ENCODE measurements around the gene FBXW7. TPM values are rescaled to one million over a fixed set of nuclear protein-coding genes. Genes with fewer than 3 reads are reported as not detected.
A peak's percentile ranks its signal among the peaks of the same experiment; 100 is the strongest.

Gene FBXW7
- total and polyA plus RNA-seq, 2 experiments from 2014 or later, result 16.2 to 43.5 TPM

GRCh38 chr4:152359208-152360044 is 176.5 kb downstream of the FBXW7 start:
- no peak overlapping the region for H3K4me2 ChIP-seq
- no peaks in the 10 kb centered on the region for H3K36me3 ChIP-seq (replicated peaks; ENCODE audit: insufficient read depth, low read depth)
- no peaks in the 10 kb centered on the region for H3K79me2 ChIP-seq
- DNase-seq (ENCODE audit: low spot score), result no peak
- 97% methylated on average over 9 of the region's 9 CpGs for WGBS (ENCODE audit: low lambda C conversion rate, missing lambda C conversion rate)
- H3K27me3 ChIP-seq, result no peaks in the 10 kb centered on the region
- no peak for TF ChIP-seq EZH2phosphoT487 (IDR thresholded peaks at IDR 0.05; ENCODE audit: low read depth, severe bottlenecking, unreplicated experiment)
- TF ChIP-seq CTCF (IDR thresholded peaks at IDR 0.05; ENCODE audit: poor library complexity), result no peak
- TF ChIP-seq EZH2 (IDR thresholded peaks at IDR 0.05; ENCODE audit: borderline replicate concordance), result no peak
- no peaks in the 10 kb centered on the region for H4K20me1 ChIP-seq (ENCODE audit: insufficient read depth, poor library complexity, severe bottlenecking)
- H2AFZ ChIP-seq, result no peak overlapping the region
- no peaks in the 10 kb centered on the region for H3K4me1 ChIP-seq (ENCODE audit: insufficient read depth)
- no peaks in the 10 kb centered on the region for H3K9me3 ChIP-seq (ENCODE audit: low read depth)
- no peak overlapping the region for H3K27ac ChIP-seq
- H3K9me2 ChIP-seq (replicated peaks; ENCODE audit: insufficient read depth), result no peaks in the 10 kb centered on the region
- H3K4me3 ChIP-seq, result no peak overlapping the region

GRCh38 chr4:152357206-152357605 is 178.7 kb downstream of the FBXW7 start:
- Histone ChIP-seq H3K79me2 (no peaks in the 10 kb centered on the region), H3K27me3 (no peaks in the 10 kb centered on the region), H3K9me3 (ENCODE audit: low read depth) (no peaks in the 10 kb centered on the region), H4K20me1 (ENCODE audit: insufficient read depth, poor library complexity, severe bottlenecking) (no peaks in the 10 kb centered on the region), H3K27ac (no peak overlapping the region), H3K4me3 (no peak overlapping the region), H2AFZ (no peak overlapping the region), H3K36me3 (replicated peaks; ENCODE audit: insufficient read depth, low read depth) (no peaks in the 10 kb centered on the region), H3K4me2 (no peak overlapping the region), H3K9me2 (replicated peaks; ENCODE audit: insufficient read depth) (no peaks in the 10 kb centered on the region), H3K4me1 (ENCODE audit: insufficient read depth) (no peaks in the 10 kb centered on the region)
- DNase-seq (ENCODE audit: low spot score), result no peak
- TF ChIP-seq EZH2 (IDR thresholded peaks at IDR 0.05; ENCODE audit: borderline replicate concordance) (no peak), EZH2phosphoT487 (IDR thresholded peaks at IDR 0.05; ENCODE audit: low read depth, severe bottlenecking, unreplicated experiment) (no peak), CTCF (IDR thresholded peaks at IDR 0.05; ENCODE audit: poor library complexity) (no peak)
- WGBS (ENCODE audit: low lambda C conversion rate, missing lambda C conversion rate), result 90% methylated on average over 6 of the region's 6 CpGs

GRCh38 chr4:152356428-152357034 is 179.4 kb downstream of the FBXW7 start:
- Histone ChIP-seq H3K27ac (no peak overlapping the region), H3K36me3 (replicated peaks; ENCODE audit: insufficient read depth, low read depth) (no peaks in the 10 kb centered on the region), H3K4me1 (ENCODE audit: insufficient read depth) (no peaks in the 10 kb centered on the region), H2AFZ (no peak overlapping the region), H3K4me3 (no peak overlapping the region), H3K27me3 (no peaks in the 10 kb centered on the region), H3K79me2 (no peaks in the 10 kb centered on the region), H3K9me3 (ENCODE audit: low read depth) (no peaks in the 10 kb centered on the region), H4K20me1 (ENCODE audit: insufficient read depth, poor library complexity, severe bottlenecking) (no peaks in the 10 kb centered on the region), H3K4me2 (no peak overlapping the region), H3K9me2 (replicated peaks; ENCODE audit: insufficient read depth) (no peaks in the 10 kb centered on the region)
- DNase-seq (ENCODE audit: low spot score), result no peak
- 92% methylated on average over 1 of the region's 1 CpG for WGBS (ENCODE audit: low lambda C conversion rate, missing lambda C conversion rate)
- TF ChIP-seq EZH2phosphoT487 (IDR thresholded peaks at IDR 0.05; ENCODE audit: low read depth, severe bottlenecking, unreplicated experiment) (no peak), EZH2 (IDR thresholded peaks at IDR 0.05; ENCODE audit: borderline replicate concordance) (no peak), CTCF (IDR thresholded peaks at IDR 0.05; ENCODE audit: poor library complexity) (peak; percentile 9)

All from hepatocyte (in vitro differentiated cells).